Dedifferentiated amniotic fluid mesenchymal stem cell (primary cell): ENCODE results near the gene CAV2.

Source experiments
- DNase-seq: peaks from one replicate; pipeline ENCODE4 v3.0.0-alpha.2; 2016; ENCODE audit errors: extremely low spot score

Gene CAV2

DNA sequence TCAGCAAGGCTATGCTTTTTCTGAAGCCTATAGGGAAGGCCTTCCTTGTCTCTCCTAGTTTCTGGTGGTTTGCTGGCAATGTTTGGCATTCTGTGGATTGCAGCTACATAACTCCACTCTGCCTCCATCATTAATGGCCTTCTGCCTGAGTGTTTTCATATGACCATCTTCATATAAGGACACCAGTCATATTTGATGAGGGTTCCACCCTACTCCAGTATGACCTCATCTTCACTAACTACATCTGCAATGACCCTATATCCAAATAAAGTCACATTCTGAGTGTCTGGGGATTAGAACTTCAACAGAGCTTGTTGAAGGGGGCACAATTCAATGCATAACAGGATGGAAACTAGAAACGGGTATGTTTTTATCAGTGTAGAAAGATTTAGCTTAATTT, 47.4 kb downstream of the CAV2 start:
- DNase-seq: no peak

- DNase-seq: no peak
These were observed 47.8 kb downstream of the CAV2 start for GRCh38 chr7:116547347-116547746.

GRCh38 chr7:116548506-116548905, 49.0 kb downstream of the CAV2 start:
- no peak for DNase-seq

GRCh38 chr7:116549370-116549769, 49.8 kb downstream of the CAV2 start:
- no peak for DNase-seq

GRCh38 chr7:116551692-116552091, 52.2 kb downstream of the CAV2 start:
- no peak for DNase-seq

DNA sequence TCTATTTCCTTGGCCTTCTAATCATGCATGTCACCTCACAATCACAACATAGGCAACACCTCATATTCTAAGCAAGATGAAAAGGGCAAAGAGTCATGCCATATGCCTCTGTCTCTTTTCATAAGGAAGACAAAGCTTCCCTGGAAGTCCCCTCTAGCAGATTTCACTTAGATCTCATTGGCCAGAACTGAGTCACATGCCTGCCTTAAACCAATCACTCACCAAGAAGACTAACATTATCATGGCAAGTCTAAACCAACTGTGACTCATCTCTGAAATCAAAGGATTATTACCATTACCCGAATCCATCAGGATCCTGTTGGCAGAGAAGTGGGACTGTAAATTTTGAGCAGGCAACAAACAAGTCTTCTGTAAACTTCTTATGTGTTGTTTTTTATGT, 53.1 kb downstream of the CAV2 start:
- DNase-seq: no peak

DNA sequence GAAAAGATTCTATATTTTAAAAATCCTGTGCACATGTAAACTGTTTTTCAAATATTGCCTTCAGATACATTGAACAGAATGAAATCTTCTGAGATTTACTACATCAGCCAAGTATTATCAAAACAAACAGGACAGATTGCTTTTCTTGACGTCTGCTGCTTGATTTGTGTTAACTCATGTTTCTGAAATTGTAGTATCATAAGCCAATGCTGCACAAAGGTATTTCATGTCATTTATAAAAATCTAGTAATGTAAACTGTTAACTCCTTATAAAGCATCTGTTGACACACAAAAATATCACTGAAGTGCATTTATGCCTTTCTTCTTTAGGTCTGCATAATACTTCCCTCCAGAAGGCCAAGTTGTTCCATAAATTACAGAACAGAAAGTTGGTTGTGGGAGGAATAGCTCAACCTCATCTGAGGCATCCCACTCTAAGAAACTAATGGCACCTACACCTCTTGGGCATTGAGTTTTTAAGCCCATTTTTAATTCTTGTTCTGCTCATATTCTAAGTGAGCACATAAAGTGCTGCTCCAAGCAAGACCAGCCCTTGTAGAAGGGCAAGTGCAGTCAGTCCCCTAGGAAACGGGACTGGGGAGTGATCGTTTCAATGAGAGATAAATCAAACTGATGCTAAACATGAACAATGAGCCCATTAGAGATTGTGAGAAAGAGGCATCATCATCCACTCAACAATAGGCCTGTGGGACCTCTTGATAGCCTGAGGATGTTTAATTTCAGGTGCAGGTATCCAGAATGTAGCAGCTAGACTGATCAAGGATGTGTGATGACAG, 53.8 kb downstream of the CAV2 start:
- DNase-seq: no peak

DNA sequence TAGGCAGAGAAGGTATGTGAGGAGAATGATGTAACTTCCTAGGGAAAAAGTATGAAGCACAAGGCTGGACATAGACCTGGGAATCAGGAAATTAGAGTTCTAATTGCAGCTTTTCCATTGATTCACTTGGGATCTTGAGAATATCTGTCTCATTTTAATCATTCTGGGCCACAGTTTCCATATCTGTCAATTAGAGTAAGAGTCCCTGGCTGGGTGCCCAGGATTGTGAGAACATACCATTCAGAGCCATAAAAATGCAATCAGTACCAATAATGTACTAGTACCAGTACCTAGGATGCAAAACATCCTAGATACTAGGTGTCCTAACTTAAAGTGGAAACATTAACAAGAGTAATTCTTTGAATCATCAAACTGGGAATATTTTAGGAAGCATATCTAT, 54.9 kb downstream of the CAV2 start:
- no peak for DNase-seq

- no peak for DNase-seq
These were observed 55.4 kb downstream of the CAV2 start for GRCh38 chr7:116554911-116555310.

- no peak for DNase-seq
These were observed 57.6 kb downstream of the CAV2 start for GRCh38 chr7:116557066-116557585.

DNA sequence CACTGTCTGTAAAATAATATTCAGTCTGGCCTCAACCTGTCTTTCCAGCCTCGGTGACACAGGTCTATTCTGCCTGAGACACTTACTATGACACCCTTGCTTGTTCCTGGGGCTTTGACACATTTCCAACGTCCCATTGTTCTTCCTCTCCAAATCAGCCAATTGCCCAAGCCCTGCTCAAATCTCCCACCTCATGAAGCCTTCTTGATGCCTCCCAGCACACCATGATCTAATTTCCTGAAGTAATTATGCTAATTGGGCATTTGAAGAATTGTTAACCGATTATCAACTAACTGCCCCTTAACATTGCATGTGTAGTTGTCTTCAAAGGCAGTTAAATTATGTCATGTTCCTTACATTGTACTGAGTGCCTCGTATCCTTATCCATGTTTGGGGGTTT, 58.4 kb downstream of the CAV2 start:
- DNase-seq: no peak
